NCI-H2171 (cell line): ENCODE measurements around the gene CHD1.
"Not testable (repeated sequence)": the region's sequence is repeated elsewhere in the genome, so short reads cannot be mapped to it uniquely, and the experiment has no call there.

Experiments used
- DNase-seq: peaks from one replicate; lab custom pipeline; 2025; lab: John Stamatoyannopoulos, UW

Gene CHD1

GRCh38 chr5:98928873-98929709 is at the start of gene CHD1:
CHD1 (minus strand) TSS chr5:98929007; CDS start chr5:98926386, 2,621 bp downstream.
- DNase-seq, result peak; percentile 85

- no peak for DNase-seq
These were observed 49.7 kb upstream of the CHD1 start for GRCh38 chr5:98978528-98978927.

- DNase-seq, result no peak
These were observed 48.9 kb upstream of the CHD1 start for GRCh38 chr5:98977723-98978122.

GRCh38 chr5:98975682-98976407 is 47.0 kb upstream of the CHD1 start:
- no peak for DNase-seq

GRCh38 chr5:98975223-98975622 is 46.4 kb upstream of the CHD1 start:
- no peak for DNase-seq

- no peak for DNase-seq
These were observed 40.6 kb upstream of the CHD1 start for GRCh38 chr5:98969400-98969799.

GRCh38 chr5:98968056-98968564 is 39.3 kb upstream of the CHD1 start:
- DNase-seq, result no peak

- no peak for DNase-seq
These were observed 36.4 kb upstream of the CHD1 start for GRCh38 chr5:98965226-98965625.

GRCh38 chr5:98964621-98965020 is 35.8 kb upstream of the CHD1 start:
- DNase-seq, result no peak

GRCh38 chr5:98963019-98963418 is 34.2 kb upstream of the CHD1 start:
- DNase-seq, result no peak

GRCh38 chr5:98962587-98962986 is 33.8 kb upstream of the CHD1 start:
- DNase-seq, result no peak

- no peak for DNase-seq
These were observed 33.0 kb upstream of the CHD1 start for GRCh38 chr5:98961665-98962344.

GRCh38 chr5:98957307-98957706 is 28.5 kb upstream of the CHD1 start:
- DNase-seq, result no peak

GRCh38 chr5:98955888-98956287 is 27.1 kb upstream of the CHD1 start:
- DNase-seq, result not testable (repeated sequence)

GRCh38 chr5:98955471-98955870 is 26.7 kb upstream of the CHD1 start:
- DNase-seq, result not testable (repeated sequence)

- DNase-seq, result no peak
These were observed 25.7 kb upstream of the CHD1 start for GRCh38 chr5:98954392-98955028.

- no peak for DNase-seq
These were observed 14.0 kb upstream of the CHD1 start for GRCh38 chr5:98942847-98943246.

GRCh38 chr5:98941131-98941883 is 12.5 kb upstream of the CHD1 start:
- no peak for DNase-seq

- DNase-seq, result no peak
These were observed 11.8 kb upstream of the CHD1 start for GRCh38 chr5:98940581-98940980.

- no peak for DNase-seq
These were observed 9.7 kb upstream of the CHD1 start for GRCh38 chr5:98938464-98938863.
